Measurements from ENCODE around the gene SOBP. TPM values are rescaled to one million over a fixed set of nuclear protein-coding genes. Genes with fewer than 3 reads are reported as not detected.

Gene SOBP
- polyA plus RNA-seq, 2 of the 4 experiments (the other 2 are of a cell fraction) = 0.18 to 0.53 TPM

GRCh38 chr6:107657373-107657754 lies 167.4 kb downstream of the SOBP start:
- DNase-seq (ENCODE audit: low read depth in 1 of 2, low spot score in 1 of 2) = no peak
- CTCF ChIA-PET = interaction anchor here (0.7 kb wide), 1 partner anchor 10 kb away, joined by 3 read pairs; no protein-coding TSS in a partner anchor
- no peaks in the 10 kb centered on the region for H3K9me3 ChIP-seq
- TF ChIP-seq EP300 (IDR thresholded peaks at IDR 0.05) (no peak), NR3C1 (IDR thresholded peaks at IDR 0.05) (no peak), HMGXB4 (CRISPR knock-in tag; IDR thresholded peaks at IDR 0.05; ENCODE audit: borderline replicate concordance) (no peak)
- H3K4me1 ChIP-seq = no peaks in the 10 kb centered on the region
- no peak overlapping the region for H3K4me3 ChIP-seq
- ATAC-seq = no peak
- H3K4me2 ChIP-seq = no peak overlapping the region
- no peak for FAIRE-seq
- POLR2A ChIA-PET = no interaction called here
- H3K27ac ChIP-seq = no peak overlapping the region
- WGBS (ENCODE audit: missing lambda C conversion rate) = 73% methylated on average over 3 of the region's 3 CpGs

- Histone ChIP-seq H3K4me1 (no peaks in the 10 kb centered on the region), H3K9me3 (no peaks in the 10 kb centered on the region), H3K4me2 (no peak overlapping the region), H3K4me3 (no peak overlapping the region), H3K27ac (no peak overlapping the region)
- POLR2A ChIA-PET = no interaction called here
- DNase-seq (ENCODE audit: low read depth in 1 of 2, low spot score in 1 of 2) (no peak), ATAC-seq (no peak), FAIRE-seq (no peak)
- WGBS (ENCODE audit: missing lambda C conversion rate) = 76% methylated on average over 13 of the region's 17 CpGs
- CTCF ChIA-PET = interaction anchor here (0.7 kb wide), 1 partner anchor 10 kb away, joined by 3 read pairs; no protein-coding TSS in a partner anchor
- TF ChIP-seq HOXB5 (CRISPR knock-in tag; IDR thresholded peaks at IDR 0.05) = no peak
- TF ChIP-seq CEBPB (IDR thresholded peaks at IDR 0.05) = no peak
- TF ChIP-seq ZFP36 (IDR thresholded peaks at IDR 0.05; ENCODE audit: borderline replicate concordance, partially characterized antibody) = no peak
- TF ChIP-seq CHD2 (IDR thresholded peaks at IDR 0.05; ENCODE audit: low read length, partially characterized antibody) = no peak
Observed at GRCh38 chr6:107657755-107658461, 168.0 kb downstream of the SOBP start.

GRCh38 chr6:107658920-107659865 lies 169.3 kb downstream of the SOBP start:
- no peaks in the 10 kb centered on the region for H3K9me3 ChIP-seq
- no peak for TF ChIP-seq MAX (IDR thresholded peaks at IDR 0.05)
- no peak for TF ChIP-seq RCOR1 (IDR thresholded peaks at IDR 0.05; ENCODE audit: low read depth, low read length)
- TF ChIP-seq MAZ (IDR thresholded peaks at IDR 0.05; ENCODE audit: borderline replicate concordance, low read depth, low read length) = no peak
- TF ChIP-seq PHF8 (IDR thresholded peaks at IDR 0.05; ENCODE audit: borderline replicate concordance, low read depth) = no peak
- TF ChIP-seq KDM5A (IDR thresholded peaks at IDR 0.05) = no peak
- TF ChIP-seq CHD2 (IDR thresholded peaks at IDR 0.05; ENCODE audit: low read length, partially characterized antibody) = no peak
- DNase-seq (ENCODE audit: low read depth in 1 of 2, low spot score in 1 of 2) = no peak
- CTCF ChIA-PET = no interaction called here
- ATAC-seq = no peak
- POLR2A ChIA-PET = no interaction called here
- WGBS (ENCODE audit: missing lambda C conversion rate) = 74% methylated on average over 18 of the region's 18 CpGs
- no peaks in the 10 kb centered on the region for H3K4me1 ChIP-seq
- H3K4me3 ChIP-seq = no peak overlapping the region
- H3K4me2 ChIP-seq = no peak overlapping the region
- no peak overlapping the region for H3K27ac ChIP-seq
- no peak for FAIRE-seq

DNA sequence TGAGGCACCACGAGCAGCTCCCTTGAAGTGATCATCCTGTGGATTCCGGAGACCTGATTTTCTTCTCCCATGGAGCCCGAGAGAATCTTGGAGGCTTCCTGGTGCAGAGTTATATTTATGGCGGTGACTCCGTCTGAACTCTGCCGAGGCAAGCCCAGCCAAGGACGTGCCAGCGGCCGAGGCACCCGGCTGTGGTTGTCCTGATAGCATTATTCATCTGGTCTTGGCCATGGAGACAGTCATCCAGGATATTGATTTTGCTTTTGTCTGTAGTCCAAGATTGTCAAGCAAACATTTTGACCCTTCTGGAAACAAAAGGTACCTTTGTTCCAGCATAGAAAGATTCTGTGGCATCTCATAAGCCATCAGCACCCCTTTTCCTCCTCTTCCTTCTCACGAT lies 170.9 kb downstream of the SOBP start:
- no peak for FAIRE-seq
- 81% methylated on average over 11 of the region's 11 CpGs for WGBS (ENCODE audit: missing lambda C conversion rate)
- no peak overlapping the region for H3K27ac ChIP-seq
- H3K4me1 ChIP-seq = no peaks in the 10 kb centered on the region
- H3K9me3 ChIP-seq = no peaks in the 10 kb centered on the region
- DNase-seq (ENCODE audit: low read depth in 1 of 2, low spot score in 1 of 2) = no peak
- ATAC-seq = no peak
- ChIA-PET CTCF (no interaction called here), POLR2A (no interaction called here)
- no peak overlapping the region for H3K4me3 ChIP-seq
- TF ChIP-seq NFE2L2 (conservative IDR thresholded peaks at IDR 0.05; ENCODE audit: low read length) = no peak
- TF ChIP-seq GATA3 (IDR thresholded peaks at IDR 0.05; ENCODE audit: borderline replicate concordance) = no peak
- TF ChIP-seq, protein P1, sequence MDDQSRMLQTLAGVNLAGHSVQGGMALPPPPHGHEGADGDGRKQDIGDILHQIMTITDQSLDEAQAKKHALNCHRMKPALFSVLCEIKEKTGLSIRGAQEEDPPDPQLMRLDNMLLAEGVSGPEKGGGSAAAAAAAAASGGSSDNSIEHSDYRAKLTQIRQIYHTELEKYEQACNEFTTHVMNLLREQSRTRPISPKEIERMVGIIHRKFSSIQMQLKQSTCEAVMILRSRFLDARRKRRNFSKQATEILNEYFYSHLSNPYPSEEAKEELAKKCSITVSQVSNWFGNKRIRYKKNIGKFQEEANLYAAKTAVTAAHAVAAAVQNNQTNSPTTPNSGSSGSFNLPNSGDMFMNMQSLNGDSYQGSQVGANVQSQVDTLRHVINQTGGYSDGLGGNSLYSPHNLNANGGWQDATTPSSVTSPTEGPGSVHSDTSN (IDR thresholded peaks at IDR 0.05) = no peak
- no peak for TF ChIP-seq KDM5A (IDR thresholded peaks at IDR 0.05)
- TF ChIP-seq HDAC2 (IDR thresholded peaks at IDR 0.05) = no peak
- no peak for TF ChIP-seq ELK1 (IDR thresholded peaks at IDR 0.05; ENCODE audit: low read depth, low read length)
- TF ChIP-seq RFX5 (IDR thresholded peaks at IDR 0.05) = no peak
- TF ChIP-seq REST (IDR thresholded peaks at IDR 0.05) = no peak
- no peak for TF ChIP-seq BHLHE40 (IDR thresholded peaks at IDR 0.05; ENCODE audit: low read depth, low read length)
- no peak overlapping the region for H3K4me2 ChIP-seq

All from A549 (cell line).